ENCODE data around the gene MYCBPAP.

The MYCBPAP gene

GRCh38 chr17:50507871-50508572 is at the start of gene MYCBPAP:
Gene MYCBPAP, plus strand, starts transcription at chr17:50508439. Its CDS starts 236 bp downstream, at chr17:50508675.
- peak; percentile 31 to 67 for DNase-seq (ENCODE audit: low read depth in 2 of 2)

DNA sequence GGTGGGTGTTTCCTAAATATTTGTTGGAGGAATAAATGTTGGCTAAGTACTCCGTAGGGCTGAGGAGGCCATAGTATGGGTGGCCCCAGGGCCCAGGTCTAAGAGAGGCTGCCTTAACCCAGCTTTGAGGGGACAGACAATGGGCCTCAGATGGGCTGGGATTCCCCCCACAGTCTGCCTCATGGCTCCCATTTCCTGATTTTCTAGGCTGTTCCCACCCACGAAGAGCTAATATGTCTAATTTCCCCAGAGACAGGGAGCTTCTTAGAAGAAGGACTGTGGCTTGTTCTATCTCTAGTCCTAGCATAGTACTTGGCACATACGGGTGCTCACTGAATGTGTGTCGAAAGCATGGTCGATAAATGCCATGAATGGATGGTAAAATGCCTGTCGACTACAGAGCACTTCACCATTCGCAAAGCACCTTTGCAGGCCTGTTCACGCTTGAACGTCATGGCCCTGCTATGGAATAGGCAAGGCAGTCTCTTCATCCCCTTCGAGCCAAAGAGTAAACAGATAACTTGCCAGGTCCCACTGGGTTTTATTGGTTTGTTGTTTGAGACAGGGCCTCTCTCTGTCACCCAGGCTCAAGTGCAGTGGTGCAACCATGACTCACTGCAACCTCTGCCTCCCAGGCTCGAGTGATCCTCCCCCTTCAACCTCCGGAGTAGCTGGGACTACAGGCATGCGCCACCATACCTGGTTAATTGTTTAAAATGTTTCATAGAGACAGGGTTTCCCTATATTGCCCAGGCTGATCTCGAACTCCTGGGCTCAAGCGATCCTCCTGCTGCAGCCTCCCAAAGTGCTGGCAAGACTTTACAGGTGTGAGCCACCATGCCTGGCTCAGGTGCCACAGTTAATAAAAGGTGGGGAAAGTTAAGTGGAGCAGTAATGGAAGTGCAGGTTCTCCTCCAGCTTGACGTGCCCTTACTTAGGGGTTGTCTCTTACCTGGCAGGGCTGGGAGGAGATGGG is 49.2 kb upstream of the MYCBPAP start:
- DNase-seq (ENCODE audit: low read depth in 2 of 2): no peak

DNA sequence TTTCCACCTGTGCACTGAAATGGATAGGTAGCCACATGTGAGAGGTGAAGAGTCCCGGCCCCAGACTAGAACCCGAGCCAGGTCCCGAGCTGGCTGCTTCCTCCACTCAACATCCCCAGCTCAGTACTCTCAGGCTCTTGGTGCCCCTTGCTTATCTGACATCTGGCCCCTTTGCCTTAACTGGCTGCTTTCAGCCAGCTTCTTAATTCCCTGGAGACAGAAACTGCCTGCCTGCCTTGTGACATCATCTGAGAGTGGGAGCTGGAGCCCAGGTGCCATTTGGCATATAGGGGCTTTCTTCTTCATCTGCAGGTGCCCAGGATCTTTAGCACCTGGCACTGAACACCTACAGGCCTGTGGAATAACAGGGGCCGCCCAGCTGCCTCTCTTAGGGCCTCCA is 48.5 kb upstream of the MYCBPAP start:
- DNase-seq (ENCODE audit: low read depth in 2 of 2): no peak

DNA sequence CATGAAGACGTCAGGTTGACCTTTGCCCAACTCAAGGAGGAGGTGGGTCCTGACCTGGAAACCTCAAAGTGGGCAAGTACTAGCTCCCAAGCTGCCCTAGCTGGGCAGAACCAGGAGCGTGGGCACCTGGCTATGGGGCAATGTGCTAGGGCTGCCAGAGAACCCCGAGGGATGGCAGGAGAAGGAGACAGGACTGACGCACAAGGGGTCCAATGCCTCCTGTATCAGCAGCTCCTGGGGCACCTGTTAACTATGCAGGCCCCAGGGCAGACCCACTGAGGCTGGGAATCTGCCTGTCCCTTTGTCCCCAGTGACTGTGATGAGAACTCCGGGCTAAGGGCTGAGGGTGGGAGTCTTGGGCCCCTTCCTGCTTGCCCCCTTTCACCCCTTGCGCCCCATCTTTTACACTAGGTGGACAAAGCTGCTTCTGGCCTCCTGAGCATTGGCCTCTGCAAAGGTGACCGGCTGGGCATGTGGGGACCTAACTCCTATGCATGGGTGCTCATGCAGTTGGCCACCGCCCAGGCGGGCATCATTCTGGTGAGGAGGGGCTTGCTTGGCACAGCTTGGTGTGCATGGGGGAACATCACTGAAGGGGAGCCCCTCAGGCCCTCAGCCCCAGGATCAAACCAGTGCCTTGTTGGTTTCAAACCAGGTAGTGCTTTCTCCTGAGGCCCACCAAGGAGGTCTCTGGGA is 47.3 kb upstream of the MYCBPAP start:
- DNase-seq (ENCODE audit: low read depth in 2 of 2): no peak

- DNase-seq (ENCODE audit: low read depth in 2 of 2): no peak
These were observed 46.6 kb upstream of the MYCBPAP start for GRCh38 chr17:50461550-50462132.

GRCh38 chr17:50462446-50462845 is 45.8 kb upstream of the MYCBPAP start:
- no peak for DNase-seq (ENCODE audit: low read depth in 2 of 2)

DNA sequence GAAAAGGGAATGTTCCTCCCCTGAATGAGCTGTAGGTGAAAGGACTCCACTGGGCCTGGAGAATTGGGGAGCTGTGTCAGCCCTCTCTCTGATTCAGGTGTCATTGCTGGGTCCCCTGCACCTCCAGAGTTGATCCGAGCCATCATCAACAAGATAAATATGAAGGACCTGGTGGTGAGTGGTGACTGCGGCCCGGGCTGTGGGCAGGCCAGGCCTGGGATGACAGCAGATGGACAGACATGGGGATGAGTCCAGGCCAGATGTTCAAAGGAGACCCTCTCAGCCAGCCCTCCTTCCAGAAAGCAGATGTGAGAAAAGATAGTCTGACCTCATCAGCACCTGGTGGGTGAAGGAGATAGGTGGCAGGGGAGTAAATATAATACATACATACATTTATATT is 44.1 kb upstream of the MYCBPAP start:
- no peak for DNase-seq (ENCODE audit: low read depth in 2 of 2)

DNA sequence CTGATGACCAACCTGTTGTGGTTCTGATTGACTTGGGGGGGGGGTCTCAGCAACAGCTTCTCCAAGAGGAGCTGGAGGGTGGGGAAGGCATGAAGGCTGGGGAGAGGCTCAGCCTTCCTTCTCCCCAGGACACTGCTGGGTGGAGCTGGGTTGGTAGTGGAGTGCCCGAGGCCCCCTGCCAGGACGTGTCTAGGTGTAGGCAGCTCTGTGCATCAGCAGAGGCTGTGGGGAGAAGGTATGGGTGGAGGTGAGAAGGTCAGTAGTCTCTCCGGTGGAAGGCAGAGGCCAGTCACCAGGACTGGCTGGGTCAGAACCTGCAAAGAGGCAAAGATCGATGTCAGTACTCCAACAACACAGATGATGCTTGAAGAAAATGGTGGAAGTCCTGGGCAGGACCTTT is 43.5 kb upstream of the MYCBPAP start:
- no peak for DNase-seq (ENCODE audit: low read depth in 2 of 2)

GRCh38 chr17:50465171-50465570 is 43.1 kb upstream of the MYCBPAP start:
- no peak for DNase-seq (ENCODE audit: low read depth in 2 of 2)

GRCh38 chr17:50465635-50466034 is 42.6 kb upstream of the MYCBPAP start:
- no peak for DNase-seq (ENCODE audit: low read depth in 2 of 2)

DNA sequence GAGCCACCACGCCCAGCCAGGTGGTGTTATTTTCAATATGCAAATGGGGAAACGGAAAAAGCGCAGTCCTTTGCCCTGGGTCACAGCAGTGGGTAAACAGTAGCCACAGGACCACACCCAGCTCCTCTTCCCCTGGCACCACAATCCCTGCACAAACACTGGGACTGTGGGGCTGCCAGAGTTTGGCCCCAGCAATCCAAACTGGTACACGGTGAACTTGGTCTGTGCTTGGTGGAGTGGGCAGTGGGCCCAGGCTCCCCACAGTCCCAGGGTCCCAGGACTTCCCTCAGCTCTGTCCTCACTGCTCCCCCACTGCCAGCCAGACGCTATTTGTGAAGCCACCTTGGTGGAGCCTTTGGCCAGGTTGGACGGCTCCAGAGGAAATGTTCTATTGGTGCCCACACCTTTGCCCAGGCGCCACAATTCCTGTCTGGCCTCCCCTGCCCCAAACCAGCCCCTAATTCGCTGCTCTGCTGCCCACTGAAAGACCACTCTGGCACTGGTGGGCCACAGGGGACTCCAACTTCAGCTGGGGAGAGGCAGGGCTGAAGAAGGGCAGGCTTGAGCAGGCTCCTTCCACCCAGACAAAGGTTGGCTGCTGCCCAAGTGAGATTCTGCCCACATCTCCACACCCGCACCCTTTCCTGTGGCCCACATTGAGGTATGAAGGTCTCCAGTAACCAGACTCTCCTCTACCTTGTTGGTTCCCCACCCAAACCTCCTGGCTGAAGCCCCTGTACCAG is 41.7 kb upstream of the MYCBPAP start:
- DNase-seq (ENCODE audit: low read depth in 2 of 2): no peak

DNA sequence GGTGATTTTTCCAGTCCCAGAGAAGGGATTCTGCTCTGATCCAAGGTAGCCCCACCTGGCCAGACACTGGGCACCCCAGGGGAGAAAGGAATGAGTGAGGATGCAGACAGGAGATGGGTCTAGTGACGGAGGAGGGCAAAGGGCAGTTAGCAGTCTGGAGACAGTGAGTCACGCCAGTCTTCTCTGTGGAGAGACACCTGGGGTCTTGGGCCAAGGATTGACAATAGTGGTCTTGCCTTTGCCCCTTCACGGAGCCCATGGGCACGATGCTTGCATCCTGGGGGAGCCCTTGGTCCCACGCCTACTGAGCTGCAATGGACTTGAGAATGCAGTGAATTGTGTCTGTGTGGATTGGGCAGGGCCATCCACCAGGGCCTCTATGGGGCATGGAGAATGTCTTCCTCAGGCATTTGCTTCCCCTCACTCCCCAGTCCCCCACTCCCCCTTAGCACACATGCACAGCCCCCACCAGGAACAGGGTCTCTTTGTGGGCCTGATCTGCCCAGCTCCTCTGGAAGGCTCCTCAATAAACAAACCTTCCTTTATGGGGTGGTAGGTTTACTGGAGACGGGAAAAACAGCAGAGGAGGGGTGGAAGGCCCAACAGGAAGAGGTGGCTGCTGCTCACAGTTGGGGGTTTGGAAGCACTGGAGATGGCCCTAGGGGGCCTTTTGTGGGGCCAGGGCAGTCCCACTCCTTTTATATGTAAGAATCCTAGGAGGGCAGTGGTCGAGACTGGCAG is 41.0 kb upstream of the MYCBPAP start:
- DNase-seq (ENCODE audit: low read depth in 2 of 2): no peak

- no peak for DNase-seq (ENCODE audit: low read depth in 2 of 2)
These were observed 40.4 kb upstream of the MYCBPAP start for GRCh38 chr17:50467855-50468303.

GRCh38 chr17:50468304-50469207 is 39.7 kb upstream of the MYCBPAP start, which contains the start of gene CHAD:
Gene CHAD, minus strand, starts transcription at chr17:50468880. Its CDS starts 67 bp downstream, at chr17:50468813.
- DNase-seq (ENCODE audit: low read depth in 2 of 2): no peak

DNA sequence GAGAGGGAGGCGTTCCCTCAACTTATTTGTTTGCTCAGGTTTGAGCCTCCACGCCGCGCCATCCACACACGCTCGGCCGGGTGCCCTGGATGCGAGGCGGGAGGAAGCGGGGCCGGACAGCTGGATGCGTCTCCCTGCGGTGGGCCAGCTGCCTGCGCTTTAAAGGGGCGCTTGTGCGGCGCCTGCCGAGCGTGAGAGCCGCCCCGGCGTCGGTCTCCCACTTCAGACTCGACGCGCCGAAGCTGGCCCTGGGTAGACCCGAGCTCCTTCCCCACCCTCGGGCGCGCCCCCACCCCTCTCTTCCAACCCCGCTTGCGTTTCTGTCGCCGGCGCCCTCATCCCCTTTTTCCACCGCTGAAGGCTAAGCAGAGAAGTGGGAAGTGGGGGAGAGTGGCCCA is 39.0 kb upstream of the MYCBPAP start:
- no peak for DNase-seq (ENCODE audit: low read depth in 2 of 2)

GRCh38 chr17:50469671-50470305 is 38.5 kb upstream of the MYCBPAP start:
- no peak for DNase-seq (ENCODE audit: low read depth in 2 of 2)

DNA sequence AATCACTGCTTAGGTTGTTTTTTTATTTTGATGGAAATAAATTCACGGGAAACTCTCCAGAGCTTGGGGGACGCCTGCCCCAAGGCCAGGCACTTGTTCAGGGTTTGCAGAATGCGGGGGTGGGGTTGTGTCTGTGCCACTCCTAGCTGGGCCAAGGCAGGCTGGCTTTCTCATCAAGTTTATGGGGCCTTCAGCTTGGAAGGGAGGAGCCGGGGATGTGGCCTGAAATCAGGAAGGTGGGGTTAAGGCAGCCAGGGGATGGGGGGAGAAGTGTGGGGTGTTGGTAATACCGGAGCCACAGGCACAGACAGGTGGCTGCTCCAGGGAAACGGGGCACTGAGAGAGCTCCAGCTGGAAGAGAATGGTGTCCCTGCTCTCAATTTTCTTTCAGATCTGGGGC is 37.8 kb upstream of the MYCBPAP start:
- no peak for DNase-seq (ENCODE audit: low read depth in 2 of 2)

DNA sequence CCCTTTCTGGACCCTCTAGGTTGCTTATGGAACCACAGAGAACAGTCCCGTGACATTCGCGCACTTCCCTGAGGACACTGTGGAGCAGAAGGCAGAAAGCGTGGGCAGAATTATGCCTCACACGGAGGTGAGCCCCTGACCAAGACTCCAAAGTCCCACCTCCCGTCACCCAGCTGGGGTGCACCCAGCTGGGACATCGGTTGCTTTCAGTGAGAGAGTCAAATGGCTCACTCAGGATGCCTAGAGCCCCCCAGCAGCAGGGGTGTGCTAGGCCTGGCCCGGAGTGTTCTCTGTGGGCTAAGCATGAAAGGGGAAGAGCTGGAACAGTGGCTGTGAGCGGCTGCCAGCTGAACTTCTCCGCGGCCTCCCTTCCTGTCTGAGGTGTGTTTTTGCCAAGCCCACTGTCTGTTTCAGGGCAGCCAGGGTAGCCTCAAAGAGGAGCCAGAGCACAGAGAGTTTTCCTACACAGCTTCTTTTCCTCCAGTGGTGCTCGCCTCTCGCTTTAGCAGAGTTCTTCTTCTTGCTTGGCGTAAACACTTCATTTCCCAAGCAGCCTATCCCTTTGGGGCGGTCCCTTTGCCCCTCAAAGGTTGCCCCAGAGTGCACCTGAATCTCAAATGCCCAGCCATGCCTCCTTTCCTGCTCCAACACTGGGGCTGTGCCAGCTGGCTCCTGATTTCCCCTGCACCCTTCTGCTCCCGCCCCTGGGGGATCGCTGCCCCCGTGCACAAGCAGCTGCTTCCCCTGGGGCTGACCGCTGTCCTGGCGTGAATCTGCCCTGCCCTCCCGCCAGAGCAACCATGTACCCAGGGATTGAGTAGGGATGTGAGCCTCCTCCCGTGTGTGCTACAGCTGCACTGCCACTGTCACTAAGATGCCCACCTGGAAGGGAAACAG is 37.0 kb upstream of the MYCBPAP start:
- DNase-seq (ENCODE audit: low read depth in 2 of 2): no peak

All from stimulated activated CD8-positive, alpha-beta memory T cell treated with anti-CD3 and anti-CD28 coated beads, Interleukin-15, amount 100 ng/mL, for 4 hours (primary cell).